Upper lobe of left lung (tissue), 6 donors: ENCODE data around the gene PEX11G. TPM values are rescaled to one million over a fixed set of nuclear protein-coding genes. Genes with fewer than 3 reads are reported as not detected.

Experiments used
- ATAC-seq, 2 donors: fragments of 200-7000 bp; cut with Tn5 transposase; one replicate each; pipeline ENCODE4 v1.9.1; 2022; ENCODE audit warnings: mild to moderate bottlenecking in 2 of 2, moderate library complexity in 2 of 2; ENCODE audit not compliant: low FRiP score in 2 of 2
- DNase-seq, 2 donors: peaks; one replicate each; pipeline ENCODE4 v3.0.0-alpha.2; 2019 to 2020
- H3K27ac ChIP-seq, 4 donors: fragments of 200-600 bp; sonication (generic); one replicate each; pipeline ENCODE4 v1.5.1; 2016 to 2019
- H3K27me3 ChIP-seq, 4 donors: fragments of 200-600 bp; sonication (generic); one replicate each; pipeline ENCODE4 v1.5.1; 2017 to 2019
- H3K36me3 ChIP-seq, 4 donors: fragments of 200-600 bp; sonication (generic); one replicate each; pipeline ENCODE4 v1.5.1; 2016 to 2019
- H3K4me1 ChIP-seq, 4 donors: fragments of 200-600 bp; sonication (generic); one replicate each; pipeline ENCODE4 v1.5.1; 2018 to 2019
- H3K4me3 ChIP-seq, 4 donors: fragments of 200-600 bp; sonication (generic); one replicate each; pipeline ENCODE4 v1.5.1; 2017 to 2019; ENCODE audit warnings: mild to moderate bottlenecking in 2 of 4, moderate library complexity in 1 of 4
- H3K9me3 ChIP-seq, 4 donors: fragments of 200-600 bp; sonication (generic); one replicate each; pipeline ENCODE4 v1.5.1; 2018 to 2019
- CTCF ChIP-seq, 6 experiments: fragments of 450-650 bp in 4 of 6; fragments of 200-600 bp in 2 of 6; sonication (generic) in 2 of 6; IDR thresholded peaks; one replicate each; pipeline ENCODE4 v1.5.1; 2016 to 2019; ENCODE audit warnings: antibody characterized with exemption in 6 of 6
- EP300 ChIP-seq, 4 donors: sonication (generic); formaldehyde crosslinking; IDR thresholded peaks; one replicate each; pipeline ENCODE4 v1.5.1; 2017; ENCODE audit warnings: antibody characterized with exemption in 4 of 4, control low read depth in 2 of 4
- POLR2A ChIP-seq, 4 donors: fragments of 450-650 bp; IDR thresholded peaks; one replicate each; pipeline ENCODE4 v1.5.1; 2016 to 2017; ENCODE audit warnings: antibody characterized with exemption in 4 of 4, mild to moderate bottlenecking in 2 of 4
- POLR2AphosphoS5 ChIP-seq, 2 donors: sonication (generic); formaldehyde crosslinking; IDR thresholded peaks; one replicate each; pipeline ENCODE4 v1.5.1; 2017; ENCODE audit warnings: antibody characterized with exemption in 2 of 2
- WGBS, 2 donors: methylation state at CpG; one replicate each; pipeline ENCODE4 v1.1.5; 2017 to 2018; 5-methylcytosine and 5-hydroxymethylcytosine counted together
- total RNA-seq, 6 donors: library from RNA; depleted of rRNA in 4 of 6; stranded (reverse); fragments of >200 nt in 4 of 6; gene quantifications; one replicate each; pipeline versions ENCODE4 v1.1.0 to v1.2.1, GENCODE V29; 2016 to 2021
- donor health status: DM: no; HTN: no; CAD: no; lungs with moderate emphysema.
- donor health status: DM: no; HTN: yes; CAD: no; lungs with severe emphysema.

The PEX11G gene
- total RNA-seq, 6 donors from 2014 or later = 2.3 to 9.1 (median 5.4) TPM

GRCh38 chr19:7478173-7478842, 10.5 kb downstream of the PEX11G start:
- TF ChIP-seq POLR2A (IDR thresholded peaks at IDR 0.05) (no peak), EP300 (IDR thresholded peaks at IDR 0.05) (no peak), CTCF (IDR thresholded peaks at IDR 0.05) (no peak), POLR2AphosphoS5 (IDR thresholded peaks at IDR 0.05) (no peak)

GRCh38 chr19:7477758-7478157, 11.1 kb downstream of the PEX11G start:
- Histone ChIP-seq H3K36me3 (peaks cover 0 to 2% (median 0%) of the 10 kb centered on the region in 4 donors), H3K27ac (no peak overlapping the region), H3K9me3 (no peaks in the 10 kb centered on the region), H3K27me3 (no peaks in the 10 kb centered on the region), H3K4me3 (no peak overlapping the region), H3K4me1 (peaks cover 3 to 12% (median 7%) of the 10 kb centered on the region in 4 donors)
- DNase-seq = no peak
- no peak for ATAC-seq
- WGBS, 2 donors = 85 to 95% methylated on average over 10 of the region's 10 CpGs
- TF ChIP-seq CTCF (IDR thresholded peaks at IDR 0.05) (no peak), POLR2AphosphoS5 (IDR thresholded peaks at IDR 0.05) (no peak), EP300 (IDR thresholded peaks at IDR 0.05) (no peak), POLR2A (IDR thresholded peaks at IDR 0.05) (no peak)

More at GRCh38 chr19:7478173-7478842, 10.5 kb downstream of the PEX11G start:
- H3K36me3 ChIP-seq = no peaks in the 10 kb centered on the region
- no peak for DNase-seq
- peak in 1 of 2 donors; percentile 5 for ATAC-seq
- H3K27me3 ChIP-seq = no peaks in the 10 kb centered on the region
- no peak overlapping the region for H3K4me3 ChIP-seq
- WGBS, 2 donors = 72 to 80% methylated on average over 7 to 22 of the region's 26 CpGs
- H3K9me3 ChIP-seq = no peaks in the 10 kb centered on the region
- H3K4me1 ChIP-seq = peaks cover 9 to 18% (median 11%) of the 10 kb centered on the region in 4 donors
- H3K27ac ChIP-seq = no peak overlapping the region

GRCh38 chr19:7476777-7477494, 11.9 kb downstream of the PEX11G start:
- no peaks in the 10 kb centered on the region for H3K9me3 ChIP-seq
- no peak for ATAC-seq
- DNase-seq = peak in 1 of 2 donors; percentile 86
- H3K27me3 ChIP-seq = no peaks in the 10 kb centered on the region
- H3K4me1 ChIP-seq = peaks cover 0 to 5% (median 0%) of the 10 kb centered on the region in 4 donors
- H3K4me3 ChIP-seq = no peak overlapping the region
- no peak overlapping the region for H3K27ac ChIP-seq
- 81 to 83% methylated on average over 20 to 33 of the region's 35 CpGs for WGBS, 2 donors
- H3K36me3 ChIP-seq = peaks cover 0 to 10% (median 3%) of the 10 kb centered on the region in 4 donors
- TF ChIP-seq CTCF (IDR thresholded peaks at IDR 0.05) = no peak
- TF ChIP-seq POLR2AphosphoS5 (IDR thresholded peaks at IDR 0.05) = no peak
- TF ChIP-seq POLR2A (IDR thresholded peaks at IDR 0.05) = no peak
- no peak for TF ChIP-seq EP300 (IDR thresholded peaks at IDR 0.05)

GRCh38 chr19:7476241-7476640, 12.6 kb downstream of the PEX11G start:
- Histone ChIP-seq H3K27ac (no peak overlapping the region), H3K36me3 (peaks cover 0 to 17% (median 10%) of the 10 kb centered on the region in 4 donors), H3K9me3 (no peaks in the 10 kb centered on the region), H3K4me1 (no peaks in the 10 kb centered on the region), H3K4me3 (no peak overlapping the region), H3K27me3 (no peaks in the 10 kb centered on the region)
- TF ChIP-seq CTCF (IDR thresholded peaks at IDR 0.05) (no peak), POLR2A (IDR thresholded peaks at IDR 0.05) (no peak), POLR2AphosphoS5 (IDR thresholded peaks at IDR 0.05) (no peak), EP300 (IDR thresholded peaks at IDR 0.05) (no peak)
- WGBS, 2 donors = 89 to 92% methylated on average over 2 to 5 of the region's 7 CpGs
- DNase-seq (no peak), ATAC-seq (no peak)
